Liver (tissue), 9 donors: ENCODE measurements around the gene CFAP77. TPM values are rescaled to one million over a fixed set of nuclear protein-coding genes. Genes with fewer than 3 reads are reported as not detected.

Source experiments
- DNase-seq: peaks from one replicate; pipeline ENCODE4 v3.0.0-alpha.2; 2017; ENCODE audit warnings: low spot score
- H3K27ac ChIP-seq, 2 donors: one replicate each; pipeline ENCODE4 v1.7.0; 2013; ENCODE audit warnings: inconsistent platforms in 2 of 2, low read length in 2 of 2, control low read depth in 1 of 2, low read depth in 1 of 2, mild to moderate bottlenecking in 1 of 2
- H3K27me3 ChIP-seq, 4 donors: one replicate each; pipeline versions ENCODE4 v1.6.1 to v1.7.0; 2013; ENCODE audit warnings: low read length in 3 of 4, inconsistent platforms in 1 of 4, mild to moderate bottlenecking in 1 of 4, moderate library complexity in 1 of 4; ENCODE audit not compliant: control insufficient read depth in 4 of 4, insufficient read depth in 4 of 4
- H3K36me3 ChIP-seq, 4 donors: one replicate each; pipeline versions ENCODE4 v1.6.1 to v1.7.0; 2013; ENCODE audit warnings: low read length in 3 of 4, mild to moderate bottlenecking in 3 of 4, low read depth in 1 of 4, moderate library complexity in 1 of 4; ENCODE audit not compliant: control insufficient read depth in 4 of 4, insufficient read depth in 3 of 4
- H3K4me1 ChIP-seq, 4 donors: one replicate each; pipeline versions ENCODE4 v1.6.1 to v1.7.0; 2013; ENCODE audit warnings: low read length in 3 of 4, mild to moderate bottlenecking in 3 of 4, moderate library complexity in 1 of 4; ENCODE audit not compliant: control insufficient read depth in 4 of 4, insufficient read depth in 4 of 4
- H3K4me3 ChIP-seq, 3 donors: one replicate each; pipeline versions ENCODE4 v1.6.1 to v1.7.0; 2013; ENCODE audit warnings: low read length in 3 of 3, control low read depth in 1 of 3, low read depth in 1 of 3, mild to moderate bottlenecking in 1 of 3
- H3K9ac ChIP-seq, 2 donors: one replicate each; pipeline ENCODE4 v1.7.0; 2013; ENCODE audit warnings: low read length in 2 of 2, mild to moderate bottlenecking in 2 of 2, moderate library complexity in 2 of 2, control low read depth in 1 of 2, low read depth in 1 of 2
- H3K9me3 ChIP-seq, 4 donors: one replicate each; pipeline versions ENCODE4 v1.6.1 to v1.7.0; 2013; ENCODE audit warnings: low read length in 3 of 4; ENCODE audit not compliant: control insufficient read depth in 4 of 4
- EGR1 ChIP-seq, 2 donors: IDR thresholded peaks; 2 replicates each; pipeline ENCODE4 v1.6.1; 2016 to 2018; ENCODE audit warnings: antibody characterized with exemption in 2 of 2, low read depth in 2 of 2
- FOXA1 ChIP-seq: IDR thresholded peaks from 2 replicates; pipeline ENCODE4 v1.6.1; 2016; ENCODE audit warnings: antibody characterized with exemption
- FOXA2 ChIP-seq: IDR thresholded peaks from 2 replicates; pipeline ENCODE4 v1.6.1; 2016; ENCODE audit warnings: antibody characterized with exemption
- GABPA ChIP-seq, 2 donors: IDR thresholded peaks in 1 of 2; conservative IDR thresholded peaks in 1 of 2; 2 replicates each; pipeline ENCODE4 v1.6.1; 2016; ENCODE audit warnings: antibody characterized with exemption in 2 of 2, mild to moderate bottlenecking in 1 of 2, moderate library complexity in 1 of 2
- HNF4A ChIP-seq, 2 donors: conservative IDR thresholded peaks; 2 replicates each; pipeline ENCODE4 v1.6.1; 2016; ENCODE audit warnings: antibody characterized with exemption in 2 of 2, mild to moderate bottlenecking in 2 of 2
- HNF4G ChIP-seq: IDR thresholded peaks from 2 replicates; pipeline ENCODE4 v1.6.1; 2016; ENCODE audit warnings: antibody characterized with exemption
- JUND ChIP-seq, 2 donors: IDR thresholded peaks; 2 replicates each; pipeline ENCODE4 v1.6.1; 2016; ENCODE audit warnings: antibody characterized with exemption in 2 of 2
- NR2F2 ChIP-seq: IDR thresholded peaks from 2 replicates; pipeline ENCODE4 v1.6.1; 2016; ENCODE audit warnings: antibody characterized with exemption
- RAD21 ChIP-seq, 2 donors: IDR thresholded peaks; 2 replicates each; pipeline ENCODE4 v1.6.1; 2016; ENCODE audit warnings: antibody characterized with exemption in 2 of 2, mild to moderate bottlenecking in 2 of 2
- REST ChIP-seq: IDR thresholded peaks from 2 replicates; pipeline ENCODE4 v1.6.1; 2016; ENCODE audit warnings: antibody characterized with exemption, mild to moderate bottlenecking
- RXRA ChIP-seq, 2 donors: IDR thresholded peaks; 2 replicates each; pipeline ENCODE4 v1.6.1; 2017 to 2018; ENCODE audit warnings: antibody characterized with exemption in 2 of 2, mild to moderate bottlenecking in 1 of 2
- SP1 ChIP-seq: IDR thresholded peaks from 2 replicates; pipeline ENCODE4 v1.6.1; 2018; ENCODE audit warnings: antibody characterized with exemption, mild to moderate bottlenecking
- TAF1 ChIP-seq: conservative IDR thresholded peaks from 2 replicates; pipeline ENCODE4 v1.6.1; 2016; ENCODE audit warnings: antibody characterized with exemption, mild to moderate bottlenecking
- YY1 ChIP-seq: IDR thresholded peaks from 2 replicates; pipeline ENCODE4 v1.6.1; 2016; ENCODE audit warnings: antibody characterized with exemption, mild to moderate bottlenecking
- WGBS: extraction: QIAGEN DNeasy Blood & Tissue Kit; methylation state at CpG from one replicate; pipeline ENCODE4 v1.1.7; 2013; 5-methylcytosine and 5-hydroxymethylcytosine counted together
- polyA plus RNA-seq, 2 donors: library from polyadenylated mRNA; stranded (reverse) in 1 of 2; unstranded in 1 of 2; fragments of 200-250 nt in 1 of 2; fragments of >200 nt in 1 of 2; fragmentation: Nextera tagmentation in 1 of 2; extraction: Ambion mirVana in 1 of 2; gene quantifications; one replicate each; pipeline versions ENCODE4 v1.2.1 to v1.2.3, GENCODE V29; 2013 to 2015
- total RNA-seq, 2 donors: library from RNA; depleted of rRNA; stranded (reverse); fragments of >200 nt; gene quantifications; one replicate each; pipeline ENCODE4 v1.2.3, GENCODE V29; 2014
- TF ChIP-seq, protein P1 (sequence below): IDR thresholded peaks from 2 replicates; pipeline ENCODE4 v1.6.1; 2016; ENCODE audit warnings: antibody characterized with exemption
- TF ChIP-seq, protein P2 (sequence below): fragments of 150-350 bp; IDR thresholded peaks from 2 replicates; pipeline ENCODE4 v1.5.1; 2017; ENCODE audit warnings: improper control_type of control experiment, low read depth, low read length; ENCODE audit not compliant: missing input control
- TF ChIP-seq, protein P3 (sequence below): IDR thresholded peaks from 2 replicates; pipeline ENCODE4 v1.6.1; 2016; ENCODE audit warnings: antibody characterized with exemption
- TF ChIP-seq, protein P4 (sequence below): IDR thresholded peaks from 2 replicates; pipeline ENCODE4 v1.6.1; 2016; ENCODE audit warnings: antibody characterized with exemption
- donor health status: healthy.
- donor health status: healthy.
- donor health status: healthy.
- donor health status: healthy.
- donor health status: healthy.

CFAP77 gene
- total and polyA plus RNA-seq, 4 donors, result not detected

GRCh38 chr9:132596200-132596599, 186.2 kb downstream of the CFAP77 start:
- H3K4me3 ChIP-seq, result no peak overlapping the region
- peaks cover 2 to 37% (median 27%) of the 10 kb centered on the region in 4 donors for H3K36me3 ChIP-seq
- no peak for DNase-seq
- no peaks in the 10 kb centered on the region for H3K4me1 ChIP-seq
- no peaks in the 10 kb centered on the region for H3K9me3 ChIP-seq
- H3K27ac ChIP-seq, result no peak overlapping the region
- peaks cover 0 to 3% (median 0%) of the 10 kb centered on the region in 4 donors for H3K27me3 ChIP-seq
- H3K9ac ChIP-seq, result no peak overlapping the region
- 71% methylated on average over 3 of the region's 3 CpGs for WGBS
- no peak for TF ChIP-seq EGR1 (IDR thresholded peaks at IDR 0.05; ENCODE audit: low read depth in 2 of 2)
- TF ChIP-seq, protein P1, sequence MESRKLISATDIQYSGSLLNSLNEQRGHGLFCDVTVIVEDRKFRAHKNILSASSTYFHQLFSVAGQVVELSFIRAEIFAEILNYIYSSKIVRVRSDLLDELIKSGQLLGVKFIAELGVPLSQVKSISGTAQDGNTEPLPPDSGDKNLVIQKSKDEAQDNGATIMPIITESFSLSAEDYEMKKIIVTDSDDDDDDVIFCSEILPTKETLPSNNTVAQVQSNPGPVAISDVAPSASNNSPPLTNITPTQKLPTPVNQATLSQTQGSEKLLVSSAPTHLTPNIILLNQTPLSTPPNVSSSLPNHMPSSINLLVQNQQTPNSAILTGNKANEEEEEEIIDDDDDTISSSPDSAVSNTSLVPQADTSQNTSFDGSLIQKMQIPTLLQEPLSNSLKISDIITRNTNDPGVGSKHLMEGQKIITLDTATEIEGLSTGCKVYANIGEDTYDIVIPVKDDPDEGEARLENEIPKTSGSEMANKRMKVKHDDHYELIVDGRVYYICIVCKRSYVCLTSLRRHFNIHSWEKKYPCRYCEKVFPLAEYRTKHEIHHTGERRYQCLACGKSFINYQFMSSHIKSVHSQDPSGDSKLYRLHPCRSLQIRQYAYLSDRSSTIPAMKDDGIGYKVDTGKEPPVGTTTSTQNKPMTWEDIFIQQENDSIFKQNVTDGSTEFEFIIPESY, result no peak
- no peak for TF ChIP-seq HNF4A (conservative IDR thresholded peaks at IDR 0.05)
- no peak for TF ChIP-seq REST
- no peak for TF ChIP-seq TAF1
- no peak for TF ChIP-seq NR2F2
- no peak for TF ChIP-seq JUND (IDR thresholded peaks at IDR 0.05)
- no peak for TF ChIP-seq HNF4G
- TF ChIP-seq, protein P2, sequence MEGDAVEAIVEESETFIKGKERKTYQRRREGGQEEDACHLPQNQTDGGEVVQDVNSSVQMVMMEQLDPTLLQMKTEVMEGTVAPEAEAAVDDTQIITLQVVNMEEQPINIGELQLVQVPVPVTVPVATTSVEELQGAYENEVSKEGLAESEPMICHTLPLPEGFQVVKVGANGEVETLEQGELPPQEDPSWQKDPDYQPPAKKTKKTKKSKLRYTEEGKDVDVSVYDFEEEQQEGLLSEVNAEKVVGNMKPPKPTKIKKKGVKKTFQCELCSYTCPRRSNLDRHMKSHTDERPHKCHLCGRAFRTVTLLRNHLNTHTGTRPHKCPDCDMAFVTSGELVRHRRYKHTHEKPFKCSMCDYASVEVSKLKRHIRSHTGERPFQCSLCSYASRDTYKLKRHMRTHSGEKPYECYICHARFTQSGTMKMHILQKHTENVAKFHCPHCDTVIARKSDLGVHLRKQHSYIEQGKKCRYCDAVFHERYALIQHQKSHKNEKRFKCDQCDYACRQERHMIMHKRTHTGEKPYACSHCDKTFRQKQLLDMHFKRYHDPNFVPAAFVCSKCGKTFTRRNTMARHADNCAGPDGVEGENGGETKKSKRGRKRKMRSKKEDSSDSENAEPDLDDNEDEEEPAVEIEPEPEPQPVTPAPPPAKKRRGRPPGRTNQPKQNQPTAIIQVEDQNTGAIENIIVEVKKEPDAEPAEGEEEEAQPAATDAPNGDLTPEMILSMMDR, result no peak
- no peak for TF ChIP-seq RXRA (IDR thresholded peaks at IDR 0.05)
- TF ChIP-seq, protein P3, sequence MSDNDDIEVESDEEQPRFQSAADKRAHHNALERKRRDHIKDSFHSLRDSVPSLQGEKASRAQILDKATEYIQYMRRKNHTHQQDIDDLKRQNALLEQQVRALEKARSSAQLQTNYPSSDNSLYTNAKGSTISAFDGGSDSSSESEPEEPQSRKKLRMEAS, result no peak
- no peak for TF ChIP-seq YY1
- no peak for TF ChIP-seq FOXA1
- TF ChIP-seq, protein P4, sequence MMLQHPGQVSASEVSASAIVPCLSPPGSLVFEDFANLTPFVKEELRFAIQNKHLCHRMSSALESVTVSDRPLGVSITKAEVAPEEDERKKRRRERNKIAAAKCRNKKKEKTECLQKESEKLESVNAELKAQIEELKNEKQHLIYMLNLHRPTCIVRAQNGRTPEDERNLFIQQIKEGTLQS, result no peak
- TF ChIP-seq GABPA (IDR thresholded peaks at IDR 0.05 in 1 of 2, conservative IDR thresholded peaks at IDR 0.05 in 1 of 2), result no peak
- TF ChIP-seq RAD21 (IDR thresholded peaks at IDR 0.05), result no peak
- TF ChIP-seq FOXA2, result no peak
- no peak for TF ChIP-seq SP1
